HG02571 (cell line): ENCODE measurements around the gene KDELR3.
"Not testable (repeated sequence)": the region's sequence is repeated elsewhere in the genome, so short reads cannot be mapped to it uniquely, and the experiment has no call there.

ENCODE experiments used
- ATAC-seq: cut with Tn5 transposase; IDR thresholded peaks from one replicate; pipeline ENCODE4 v1.9.1; 2021; ENCODE audit warnings: mild to moderate bottlenecking, moderate library complexity; ENCODE audit not compliant: unreplicated experiment

The KDELR3 gene

GRCh38 chr22:38455530-38456271 is 12.2 kb upstream of the KDELR3 start:
- ATAC-seq = no peak

- ATAC-seq = no peak
Observed at GRCh38 chr22:38456272-38456835, 11.5 kb upstream of the KDELR3 start.

- no peak for ATAC-seq
Observed at GRCh38 chr22:38456841-38457699, 10.8 kb upstream of the KDELR3 start.

- no peak for ATAC-seq
Observed at GRCh38 chr22:38460426-38460840, 7.5 kb upstream of the KDELR3 start.

GRCh38 chr22:38461057-38461413 is 6.9 kb upstream of the KDELR3 start:
- no peak for ATAC-seq

- no peak for ATAC-seq
Observed at GRCh38 chr22:38461414-38462081, 6.3 kb upstream of the KDELR3 start.

- ATAC-seq = no peak
Observed at GRCh38 chr22:38462960-38463784, 4.7 kb upstream of the KDELR3 start.

- ATAC-seq = no peak
Observed at GRCh38 chr22:38464992-38465672, 2.8 kb upstream of the KDELR3 start.

- ATAC-seq = no peak
Observed at GRCh38 chr22:38465673-38466490, 2.0 kb upstream of the KDELR3 start.

GRCh38 chr22:38467438-38467903 is 425 bp upstream of the KDELR3 start:
- no peak for ATAC-seq

- ATAC-seq = no peak
Observed at GRCh38 chr22:38468443-38469305, 778 bp downstream of the KDELR3 start.

- no peak for ATAC-seq
Observed at GRCh38 chr22:38469306-38469781, 1.4 kb downstream of the KDELR3 start.

- ATAC-seq = not testable (repeated sequence)
Observed at GRCh38 chr22:38470179-38470578, 2.3 kb downstream of the KDELR3 start.

- no peak for ATAC-seq
Observed at GRCh38 chr22:38471237-38471636, 3.3 kb downstream of the KDELR3 start.

GRCh38 chr22:38474003-38474607 is 6.2 kb downstream of the KDELR3 start:
- no peak for ATAC-seq

GRCh38 chr22:38477585-38477984 is 9.7 kb downstream of the KDELR3 start:
- no peak for ATAC-seq

- no peak for ATAC-seq
Observed at GRCh38 chr22:38479096-38479837, 11.4 kb downstream of the KDELR3 start.
